SH-SY5Y (cell line): ENCODE data around the gene SPIRE2.

Source experiments
- GATA2 ChIP-seq: IDR thresholded peaks from 2 replicates; pipeline ENCODE4 v1.6.1; 2011; ENCODE audit warnings: mild to moderate bottlenecking, low read depth, low read length
- GATA3 ChIP-seq: IDR thresholded peaks from 2 replicates; pipeline ENCODE4 v1.6.1; 2011; ENCODE audit warnings: low read depth, mild to moderate bottlenecking, low read length, moderate library complexity

DNA sequence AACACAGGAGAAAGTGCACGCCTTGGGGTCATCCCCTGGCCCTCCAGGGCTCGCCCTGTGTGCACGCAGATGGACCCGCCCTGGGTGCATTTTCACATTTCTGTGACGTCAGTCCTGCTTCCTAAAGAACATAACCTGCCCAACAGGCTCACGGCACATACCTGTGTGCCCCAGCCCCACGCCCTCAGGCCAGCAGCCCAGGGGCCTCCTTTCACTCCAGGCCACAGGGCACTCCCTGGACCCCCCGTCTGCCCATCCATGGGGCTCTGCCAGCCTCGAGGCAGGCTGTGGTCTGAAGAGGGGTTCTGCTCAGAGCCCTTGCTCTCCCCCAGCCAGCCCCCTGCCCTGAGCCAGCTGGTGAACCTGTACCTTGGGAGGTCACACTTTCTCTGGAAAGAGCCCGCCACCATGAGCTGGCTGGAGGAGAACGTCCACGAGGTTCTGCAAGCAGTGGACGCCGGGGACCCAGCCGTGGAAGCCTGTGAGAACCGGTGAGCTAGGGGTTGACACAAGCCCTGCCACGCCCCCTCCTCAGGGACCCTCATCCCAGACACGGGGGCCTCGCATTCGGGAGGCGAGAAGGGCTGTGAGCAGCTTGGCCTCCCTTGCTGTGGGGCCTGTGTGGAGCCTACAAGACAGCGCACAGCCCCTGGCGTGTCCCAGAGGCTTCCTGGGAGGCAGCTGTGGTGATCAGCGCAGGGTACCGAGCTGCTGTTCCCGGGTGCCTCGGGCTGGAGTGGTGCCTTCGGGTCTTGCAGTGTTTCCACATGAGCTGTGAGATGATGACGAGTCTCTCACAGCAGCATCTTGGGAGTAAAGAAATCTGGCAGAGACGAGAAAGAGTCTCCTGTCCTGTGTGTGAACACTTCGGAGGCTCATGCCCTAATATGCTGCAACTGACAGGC lies 76.6 kb downstream of the SPIRE2 start:
- no peak for TF ChIP-seq GATA3
- no peak for TF ChIP-seq GATA2
